Common myeloid progenitor, CD34-positive (primary cell): ENCODE results near the gene PPFIA1.

ENCODE experiments used
- CTCF ChIA-PET: fragments of 350-600 bp; sonication (Branson Sonifier 250); formaldehyde crosslinking; loops from one replicate; lab custom pipeline; 2021; ENCODE audit warnings: antibody characterized with exemption; lab: Charles Lee
- POLR2A ChIA-PET: fragments of 350-600 bp; sonication (Branson Sonifier 250); formaldehyde crosslinking; loops from one replicate; lab custom pipeline; 2021; ENCODE audit warnings: antibody characterized with exemption; lab: Charles Lee
- DNase-seq, 3 donors: peaks; one replicate each; pipeline versions ENCODE4 v3.0.0 to v3.0.0-alpha.2; 2013
- H3K27ac ChIP-seq, 2 experiments: 1 replicate in 1 of 2; 2 replicates in 1 of 2; pipeline ENCODE4 v1.7.0; 2013; ENCODE audit warnings: inconsistent platforms in 2 of 2, low read length in 2 of 2, mild to moderate bottlenecking in 2 of 2, low read depth in 1 of 2, moderate library complexity in 1 of 2; ENCODE audit not compliant: severe bottlenecking in 2 of 2, insufficient read depth in 1 of 2, poor library complexity in 1 of 2
- H3K27me3 ChIP-seq, 5 experiments: replicated peaks in 2 of 5; 1 replicate in 3 of 5; 2 replicates in 2 of 5; pipeline versions ENCODE4 v1.6.1 to v1.7.0; 2013; ENCODE audit warnings: low read length in 4 of 5, mild to moderate bottlenecking in 2 of 5, moderate library complexity in 2 of 5, inconsistent platforms in 1 of 5; ENCODE audit not compliant: insufficient read depth in 5 of 5, control insufficient read depth in 4 of 5
- H3K36me3 ChIP-seq, 4 experiments: 1 replicate in 2 of 4; 2 replicates in 2 of 4; pipeline versions ENCODE4 v1.6.1 to v1.7.0; 2013; ENCODE audit warnings: low read length in 3 of 4, control low read depth in 1 of 4, mild to moderate bottlenecking in 1 of 4; ENCODE audit not compliant: control insufficient read depth in 4 of 4, insufficient read depth in 4 of 4
- H3K4me1 ChIP-seq, 4 experiments: 1 replicate in 3 of 4; 2 replicates in 1 of 4; pipeline versions ENCODE4 v1.6.1 to v1.7.1; 2013; ENCODE audit warnings: low read length in 3 of 4, mild to moderate bottlenecking in 3 of 4, control low read depth in 1 of 4, inconsistent platforms in 1 of 4, moderate library complexity in 1 of 4; ENCODE audit not compliant: control insufficient read depth in 4 of 4, insufficient read depth in 4 of 4; ENCODE audit errors: control extremely low read depth in 1 of 4
- H3K4me3 ChIP-seq, 7 experiments: 1 replicate in 4 of 7; 2 replicates in 3 of 7; pipeline versions ENCODE4 v1.5.1 to v1.7.0; 2013; ENCODE audit warnings: mild to moderate bottlenecking in 7 of 7, low read length in 6 of 7, moderate library complexity in 6 of 7, inconsistent platforms in 2 of 7, low read depth in 2 of 7, control low read depth in 1 of 7; ENCODE audit not compliant: insufficient read depth in 4 of 7, control insufficient read depth in 1 of 7; ENCODE audit errors: extremely low read depth in 1 of 7
- H3K9me3 ChIP-seq, 5 experiments: 1 replicate in 4 of 5; 2 replicates in 1 of 5; pipeline versions ENCODE4 v1.6.1 to v1.7.1; 2013; ENCODE audit warnings: low read length in 4 of 5, mild to moderate bottlenecking in 2 of 5, inconsistent platforms in 1 of 5, low read depth in 1 of 5, moderate library complexity in 1 of 5; ENCODE audit not compliant: control insufficient read depth in 4 of 5, insufficient read depth in 2 of 5; ENCODE audit errors: control extremely low read depth in 1 of 5
- WGBS: methylation state at CpG from one replicate; pipeline ENCODE4 v1.1.5; 2013; ENCODE audit not compliant: insufficient coverage; 5-methylcytosine and 5-hydroxymethylcytosine counted together

The PPFIA1 gene

DNA sequence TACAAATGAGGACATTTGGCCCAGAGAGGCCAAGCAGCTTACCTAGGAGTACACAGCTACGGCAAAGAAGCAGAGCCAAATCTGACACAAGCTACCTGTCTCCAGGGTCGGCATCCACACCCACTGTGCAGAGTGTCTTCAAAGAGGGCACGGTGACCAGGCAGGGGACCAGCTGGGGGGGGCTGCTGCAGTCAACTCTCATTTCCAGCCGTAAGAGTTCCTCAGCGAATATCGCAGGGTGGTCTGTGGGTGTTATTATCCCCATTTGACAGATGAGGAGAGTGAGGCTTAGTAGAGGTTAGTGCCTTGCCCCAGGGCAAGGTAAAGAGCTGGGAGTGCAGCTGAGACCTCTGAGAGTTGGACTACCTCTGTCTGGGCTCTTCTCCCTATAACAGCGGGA, 7.1 kb upstream of the PPFIA1 start:
- peaks cover 0 to 10% (median 7%) of the 10 kb centered on the region in 5 experiments for H3K27me3 ChIP-seq
- 98% methylated on average over 4 of the region's 7 CpGs for WGBS
- H3K9me3 ChIP-seq = no peaks in the 10 kb centered on the region
- no peak overlapping the region for H3K27ac ChIP-seq
- H3K4me1 ChIP-seq = no peaks in the 10 kb centered on the region
- ChIA-PET POLR2A (no interaction called here), CTCF (no interaction called here)
- DNase-seq = no peak
- no peak overlapping the region for H3K4me3 ChIP-seq
- H3K36me3 ChIP-seq = no peaks in the 10 kb centered on the region

DNA sequence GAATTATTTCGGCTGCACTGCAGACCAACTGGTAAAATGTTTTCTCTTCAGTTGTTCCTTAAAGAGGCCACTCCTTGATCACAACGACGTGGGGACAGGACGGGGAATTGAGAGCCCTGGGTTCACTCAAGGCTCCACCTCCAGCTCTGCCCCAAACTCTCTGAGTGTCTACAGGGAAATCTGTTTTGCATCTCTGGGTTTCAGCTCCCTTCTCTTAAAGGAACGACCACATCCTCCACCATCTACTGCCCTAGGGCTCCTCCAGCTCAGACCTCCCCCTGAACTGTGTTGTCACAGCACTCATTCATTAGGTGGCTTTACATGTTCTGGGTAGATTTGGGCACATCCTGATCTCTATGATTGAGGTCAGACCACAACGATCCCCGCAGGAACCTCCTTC, 5.1 kb upstream of the PPFIA1 start:
- H3K27ac ChIP-seq = no peak overlapping the region
- CTCF ChIA-PET = interaction anchor here (0.6 to 1.1 kb wide), 2 partner anchors 31 to 186 kb away, joined by 3 read pairs; no protein-coding TSS in a partner anchor
- H3K4me3 ChIP-seq = no peak overlapping the region
- WGBS = 47% methylated on average over 6 of the region's 7 CpGs
- POLR2A ChIA-PET = no interaction called here
- H3K27me3 ChIP-seq = peaks cover 0 to 17% (median 7%) of the 10 kb centered on the region in 5 experiments
- DNase-seq = peak; percentile 1 to 30 (median 24)
- peaks cover 0 to 5% (median 4%) of the 10 kb centered on the region in 4 experiments for H3K4me1 ChIP-seq
- no peaks in the 10 kb centered on the region for H3K36me3 ChIP-seq
- H3K9me3 ChIP-seq = no peaks in the 10 kb centered on the region

DNA sequence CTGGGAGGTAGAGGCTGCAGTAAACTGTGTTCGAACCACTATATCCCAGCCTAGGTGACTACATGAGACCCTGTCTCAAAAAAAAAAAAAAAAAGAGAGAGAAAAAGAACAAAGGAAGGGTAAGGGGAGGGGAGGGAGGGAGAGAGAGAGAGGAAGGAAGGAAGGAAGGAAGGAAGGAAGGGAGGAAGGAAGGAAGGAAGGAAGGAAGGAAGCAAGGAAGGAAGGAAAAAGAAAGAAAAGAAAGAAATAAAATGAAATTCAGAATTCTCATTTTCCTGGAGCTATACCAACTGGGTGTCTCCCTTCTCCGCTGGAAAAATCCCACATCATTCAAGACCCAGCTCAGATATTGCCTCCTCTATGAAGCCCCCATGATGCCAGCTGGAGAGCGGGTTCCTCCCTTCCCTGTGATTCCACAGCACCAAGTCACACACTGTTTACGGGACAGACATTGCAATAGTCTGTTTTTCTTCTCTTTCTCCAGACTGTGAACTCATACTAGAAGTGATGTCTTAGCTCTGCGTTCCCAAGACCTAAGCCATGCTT, 3.0 kb upstream of the PPFIA1 start:
- WGBS = 76% methylated on average over 3 of the region's 5 CpGs
- Histone ChIP-seq H3K9me3 (no peaks in the 10 kb centered on the region), H3K4me1 (peaks cover 7 to 18% (median 12%) of the 10 kb centered on the region in 4 experiments), H3K27ac (no peak overlapping the region), H3K4me3 (no peak overlapping the region), H3K36me3 (peaks cover 0 to 3% (median 0%) of the 10 kb centered on the region in 4 experiments), H3K27me3 (peaks cover 0 to 17% (median 7%) of the 10 kb centered on the region in 5 experiments)
- ChIA-PET POLR2A (no interaction called here), CTCF (no interaction called here)
- DNase-seq = no peak

DNA sequence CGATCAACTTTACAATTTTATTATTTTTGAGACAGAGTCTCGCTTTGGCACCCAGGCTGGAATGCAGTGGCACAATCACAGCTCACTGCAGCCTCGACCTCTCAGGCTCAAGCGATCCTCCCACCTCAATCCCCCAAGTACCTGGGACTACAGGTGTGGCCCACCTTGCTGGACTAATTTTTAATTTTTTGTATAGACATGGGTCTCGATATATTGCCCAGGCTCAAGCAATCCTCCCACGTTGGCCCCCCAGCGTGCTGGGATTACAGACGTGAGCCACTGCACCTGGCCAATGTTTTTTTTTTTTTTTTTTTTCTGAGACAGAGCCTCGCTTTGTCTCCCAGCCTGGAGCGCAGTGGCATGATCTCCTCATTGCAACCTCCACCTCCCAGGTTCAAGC, 2.0 kb upstream of the PPFIA1 start:
- Histone ChIP-seq H3K27ac (no peak overlapping the region), H3K27me3 (peaks cover 0 to 17% (median 7%) of the 10 kb centered on the region in 5 experiments), H3K36me3 (peaks cover 0 to 11% (median 5%) of the 10 kb centered on the region in 4 experiments), H3K4me3 (no peak overlapping the region), H3K9me3 (no peaks in the 10 kb centered on the region), H3K4me1 (peaks cover 7 to 19% (median 13%) of the 10 kb centered on the region in 4 experiments)
- WGBS = 98% methylated on average over 6 of the region's 10 CpGs
- CTCF ChIA-PET = interaction anchor here (0.7 kb wide), 1 partner anchor 205 kb away, joined by 3 read pairs; no protein-coding TSS in a partner anchor
- POLR2A ChIA-PET = interaction anchor here (0.6 kb wide), 1 partner anchor 70 kb away, joined by 3 read pairs; no protein-coding TSS in a partner anchor
- no peak for DNase-seq

- Histone ChIP-seq H3K27me3 (peaks cover 0 to 11% (median 0%) of the 10 kb centered on the region in 5 experiments), H3K27ac (peak overlapping the region; percentile 40 to 74), H3K4me3 (peak overlapping the region; percentile 76 to 96 (median 82)), H3K9me3 (no peaks in the 10 kb centered on the region), H3K36me3 (peaks cover 2 to 30% (median 22%) of the 10 kb centered on the region in 4 experiments), H3K4me1 (peaks cover 7 to 19% (median 13%) of the 10 kb centered on the region in 4 experiments)
- ChIA-PET POLR2A (no interaction called here), CTCF (interaction anchor here (1.1 to 1.7 kb wide), 2 partner anchors 51 to 91 kb away, joined by 3 read pairs; no protein-coding TSS in a partner anchor)
- peak; percentile 50 to 79 (median 65) for DNase-seq
- WGBS = 0% methylated on average over 64 of the region's 75 CpGs
These were observed 573 bp downstream of the PPFIA1 start for GRCh38 chr11:70270877-70271648.

GRCh38 chr11:70271649-70271953, 1.1 kb downstream of the PPFIA1 start:
- H3K36me3 ChIP-seq = peaks cover 2 to 30% (median 25%) of the 10 kb centered on the region in 4 experiments
- H3K4me1 ChIP-seq = peaks cover 7 to 19% (median 13%) of the 10 kb centered on the region in 4 experiments
- peak overlapping the region in 1 of 2 experiments; percentile 74 for H3K27ac ChIP-seq
- peaks cover 0 to 11% (median 0%) of the 10 kb centered on the region in 5 experiments for H3K27me3 ChIP-seq
- CTCF ChIA-PET = interaction anchor here (1.1 to 1.7 kb wide), 2 partner anchors 51 to 90 kb away, joined by 3 read pairs; no protein-coding TSS in a partner anchor
- DNase-seq = no peak
- peak overlapping the region in 6 of 7 experiments; percentile 80 to 96 (median 84) for H3K4me3 ChIP-seq
- no CpG with 5 or more reads among the region's 2 CpGs for WGBS
- POLR2A ChIA-PET = no interaction called here
- no peaks in the 10 kb centered on the region for H3K9me3 ChIP-seq
